AG08395 (cell line): ENCODE measurements around the gene ZBED4.

Experiments used
- DNase-seq: peaks from one replicate; pipeline ENCODE4 v3.0.0; 2012; ENCODE audit warnings: mixed read lengths, low spot score

The ZBED4 gene

DNA sequence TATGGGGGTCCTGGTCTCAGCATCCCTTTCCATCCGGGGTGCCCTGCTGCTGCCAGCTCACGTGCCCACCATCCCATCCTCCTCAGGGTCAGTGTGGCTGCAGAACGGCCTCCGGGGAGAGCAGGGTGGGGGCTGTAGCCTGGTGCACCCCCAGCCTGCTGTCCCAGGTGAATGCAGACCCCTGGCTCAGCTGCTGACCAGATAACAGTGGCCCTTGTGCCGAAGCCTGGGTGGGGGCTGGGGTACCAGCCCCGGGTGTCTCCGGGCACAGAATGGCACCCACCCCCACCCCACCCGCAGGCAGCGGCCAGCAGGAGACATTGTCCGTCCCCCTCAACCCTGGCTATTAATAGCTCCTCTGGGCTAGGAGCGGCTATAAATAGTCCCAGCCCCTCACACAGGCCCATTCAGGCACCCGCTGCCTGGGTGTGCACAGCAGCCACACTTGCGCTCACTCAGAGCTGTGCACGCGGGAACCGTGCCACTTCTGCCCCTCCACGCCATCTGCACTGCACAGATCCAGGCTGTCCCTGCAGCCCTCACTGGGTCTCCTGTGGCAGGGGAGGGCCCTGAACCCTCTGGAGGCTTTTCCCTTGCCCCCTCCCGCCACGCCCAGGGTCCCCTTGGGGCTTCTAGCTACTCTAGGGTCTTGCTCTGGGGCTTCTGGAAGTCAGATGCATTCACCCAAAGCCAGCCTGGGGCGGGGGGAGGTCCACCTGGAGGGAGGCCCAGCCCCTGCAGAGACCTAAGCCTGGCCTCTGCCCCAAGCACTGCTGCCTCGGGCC lies 83.5 kb downstream of the ZBED4 start:
- no peak for DNase-seq

DNA sequence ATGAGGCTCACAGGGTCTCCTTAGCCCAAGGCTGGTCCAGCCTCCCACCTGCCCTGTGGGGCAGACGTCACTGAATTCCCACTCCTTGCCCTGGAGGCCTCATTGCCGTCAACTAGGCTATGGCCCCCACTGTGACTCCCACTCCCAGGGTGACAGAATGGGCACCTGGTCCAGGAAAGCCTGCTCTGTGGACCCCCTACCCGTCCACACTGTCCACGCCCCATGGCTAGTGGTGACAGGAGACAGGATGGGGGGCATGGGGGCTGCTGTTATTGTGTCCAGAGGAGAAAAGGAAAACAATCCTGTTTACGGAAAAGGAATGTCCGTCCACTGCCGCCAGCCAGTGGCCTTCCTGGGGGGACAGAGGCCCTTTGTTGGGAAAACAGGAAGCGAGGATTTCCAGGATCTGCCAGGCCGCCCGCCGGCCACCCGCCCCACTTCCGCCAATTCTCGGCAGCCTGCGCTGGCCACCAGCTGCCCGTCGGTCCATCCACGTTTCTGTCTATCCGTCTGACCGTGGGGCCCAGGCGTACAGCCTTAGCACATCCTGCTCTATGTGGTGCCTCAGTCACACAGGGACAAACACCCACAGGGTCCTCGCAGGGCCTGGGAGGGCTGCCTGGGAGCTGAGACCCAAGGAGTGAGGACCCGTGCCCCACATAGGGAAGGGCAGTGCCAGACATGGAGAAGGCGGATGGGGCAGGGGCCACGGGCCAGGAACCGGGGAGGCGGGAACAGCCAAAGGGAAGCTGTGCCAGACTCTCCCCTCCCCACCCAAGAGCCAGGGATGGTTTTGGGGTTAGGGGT lies 84.3 kb downstream of the ZBED4 start:
- DNase-seq, result no peak

DNA sequence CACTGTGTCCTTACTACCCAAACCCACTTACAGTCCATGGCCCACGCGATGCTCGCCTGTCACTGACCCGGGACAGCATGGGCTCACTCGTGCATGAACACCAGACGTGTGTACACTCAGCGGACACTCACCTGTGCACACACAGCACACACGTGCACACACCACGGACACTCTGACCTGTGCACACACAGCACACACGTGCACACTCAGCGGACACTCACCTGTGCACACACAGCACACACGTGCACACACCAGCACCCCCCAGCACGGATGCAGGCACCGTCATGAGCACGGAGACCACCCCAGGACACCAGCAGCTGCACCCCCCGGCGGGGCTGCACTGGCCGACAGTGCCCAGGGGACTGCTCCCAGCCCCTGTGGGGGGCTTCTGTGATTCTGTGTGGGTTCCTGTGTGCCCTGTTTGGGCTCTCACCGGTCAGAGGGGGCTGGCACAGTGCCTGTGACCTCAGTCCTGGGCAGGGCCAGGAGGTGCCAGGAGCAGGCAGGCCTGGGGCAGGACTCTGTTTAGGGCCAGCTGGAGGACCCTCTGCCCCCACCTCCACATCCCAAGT lies 85.0 kb downstream of the ZBED4 start:
- DNase-seq, result no peak
